Measurements from ENCODE around the gene LSP1.

Gene LSP1

DNA sequence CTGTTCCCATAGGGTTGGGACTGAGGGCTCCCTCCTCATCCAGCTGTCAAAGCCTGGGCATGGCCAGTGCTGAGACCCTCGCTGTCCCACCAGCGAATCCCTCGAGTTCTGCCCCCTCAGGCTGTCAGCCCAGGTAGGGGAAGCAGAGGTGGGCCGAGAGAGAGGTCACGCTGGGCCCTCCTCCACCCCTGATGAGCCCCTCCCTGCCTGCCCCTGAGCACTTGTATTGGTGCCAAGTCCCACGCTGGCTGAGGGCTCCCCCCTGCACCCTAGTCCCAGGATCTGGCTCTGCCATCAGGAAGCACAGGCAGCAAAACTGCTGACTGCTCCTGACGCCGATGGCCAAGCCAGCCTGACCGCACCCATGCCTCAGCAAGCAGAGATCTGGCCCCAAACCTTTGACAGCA, 35.5 kb downstream of the LSP1 start:
- H3K27ac ChIP-seq (replicated peaks), result no peak overlapping the region
- H3K27me3 ChIP-seq (ENCODE audit: insufficient read depth, poor library complexity, severe bottlenecking), result no peaks in the 10 kb centered on the region
- no peak for DNase-seq (ENCODE audit: low read depth in 1 of 2, low spot score in 1 of 2)
- H3K4me3 ChIP-seq (replicated peaks; ENCODE audit: insufficient read depth, low read length), result no peak overlapping the region
- TF ChIP-seq GABPA (IDR thresholded peaks at IDR 0.05; ENCODE audit: low read depth) (no peak), SPI1 (IDR thresholded peaks at IDR 0.05; ENCODE audit: borderline replicate concordance, low read depth) (no peak), POLR2AphosphoS5 (IDR thresholded peaks at IDR 0.05; ENCODE audit: low read depth) (no peak)
- TF ChIP-seq, protein P1, sequence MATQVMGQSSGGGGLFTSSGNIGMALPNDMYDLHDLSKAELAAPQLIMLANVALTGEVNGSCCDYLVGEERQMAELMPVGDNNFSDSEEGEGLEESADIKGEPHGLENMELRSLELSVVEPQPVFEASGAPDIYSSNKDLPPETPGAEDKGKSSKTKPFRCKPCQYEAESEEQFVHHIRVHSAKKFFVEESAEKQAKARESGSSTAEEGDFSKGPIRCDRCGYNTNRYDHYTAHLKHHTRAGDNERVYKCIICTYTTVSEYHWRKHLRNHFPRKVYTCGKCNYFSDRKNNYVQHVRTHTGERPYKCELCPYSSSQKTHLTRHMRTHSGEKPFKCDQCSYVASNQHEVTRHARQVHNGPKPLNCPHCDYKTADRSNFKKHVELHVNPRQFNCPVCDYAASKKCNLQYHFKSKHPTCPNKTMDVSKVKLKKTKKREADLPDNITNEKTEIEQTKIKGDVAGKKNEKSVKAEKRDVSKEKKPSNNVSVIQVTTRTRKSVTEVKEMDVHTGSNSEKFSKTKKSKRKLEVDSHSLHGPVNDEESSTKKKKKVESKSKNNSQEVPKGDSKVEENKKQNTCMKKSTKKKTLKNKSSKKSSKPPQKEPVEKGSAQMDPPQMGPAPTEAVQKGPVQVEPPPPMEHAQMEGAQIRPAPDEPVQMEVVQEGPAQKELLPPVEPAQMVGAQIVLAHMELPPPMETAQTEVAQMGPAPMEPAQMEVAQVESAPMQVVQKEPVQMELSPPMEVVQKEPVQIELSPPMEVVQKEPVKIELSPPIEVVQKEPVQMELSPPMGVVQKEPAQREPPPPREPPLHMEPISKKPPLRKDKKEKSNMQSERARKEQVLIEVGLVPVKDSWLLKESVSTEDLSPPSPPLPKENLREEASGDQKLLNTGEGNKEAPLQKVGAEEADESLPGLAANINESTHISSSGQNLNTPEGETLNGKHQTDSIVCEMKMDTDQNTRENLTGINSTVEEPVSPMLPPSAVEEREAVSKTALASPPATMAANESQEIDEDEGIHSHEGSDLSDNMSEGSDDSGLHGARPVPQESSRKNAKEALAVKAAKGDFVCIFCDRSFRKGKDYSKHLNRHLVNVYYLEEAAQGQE (IDR thresholded peaks at IDR 0.05; ENCODE audit: insufficient replicate concordance, low read depth), result no peak
- TF ChIP-seq, protein P2, sequence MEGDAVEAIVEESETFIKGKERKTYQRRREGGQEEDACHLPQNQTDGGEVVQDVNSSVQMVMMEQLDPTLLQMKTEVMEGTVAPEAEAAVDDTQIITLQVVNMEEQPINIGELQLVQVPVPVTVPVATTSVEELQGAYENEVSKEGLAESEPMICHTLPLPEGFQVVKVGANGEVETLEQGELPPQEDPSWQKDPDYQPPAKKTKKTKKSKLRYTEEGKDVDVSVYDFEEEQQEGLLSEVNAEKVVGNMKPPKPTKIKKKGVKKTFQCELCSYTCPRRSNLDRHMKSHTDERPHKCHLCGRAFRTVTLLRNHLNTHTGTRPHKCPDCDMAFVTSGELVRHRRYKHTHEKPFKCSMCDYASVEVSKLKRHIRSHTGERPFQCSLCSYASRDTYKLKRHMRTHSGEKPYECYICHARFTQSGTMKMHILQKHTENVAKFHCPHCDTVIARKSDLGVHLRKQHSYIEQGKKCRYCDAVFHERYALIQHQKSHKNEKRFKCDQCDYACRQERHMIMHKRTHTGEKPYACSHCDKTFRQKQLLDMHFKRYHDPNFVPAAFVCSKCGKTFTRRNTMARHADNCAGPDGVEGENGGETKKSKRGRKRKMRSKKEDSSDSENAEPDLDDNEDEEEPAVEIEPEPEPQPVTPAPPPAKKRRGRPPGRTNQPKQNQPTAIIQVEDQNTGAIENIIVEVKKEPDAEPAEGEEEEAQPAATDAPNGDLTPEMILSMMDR (IDR thresholded peaks at IDR 0.05; ENCODE audit: insufficient read depth, low read length), result no peak

DNA sequence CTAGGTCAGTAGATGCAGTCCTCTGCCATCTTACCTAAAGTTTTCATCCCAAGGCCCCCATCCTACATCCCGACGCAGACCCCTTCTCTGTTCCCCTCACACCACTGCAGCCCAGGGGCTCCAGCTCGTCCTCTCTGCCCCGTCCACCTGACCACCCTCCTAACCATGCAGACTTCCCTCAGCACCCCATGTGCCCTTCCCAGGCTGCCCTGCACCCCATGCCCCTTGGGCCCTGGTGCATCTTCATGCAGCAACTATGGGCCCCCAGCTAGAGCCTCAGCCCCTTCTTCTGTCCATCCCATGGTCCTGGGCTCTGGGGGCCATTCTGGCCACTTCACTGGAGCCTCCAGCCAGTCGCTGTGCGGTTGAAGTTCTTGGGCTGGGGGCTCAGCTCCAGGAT, 35.9 kb downstream of the LSP1 start:
- H3K4me3 ChIP-seq (replicated peaks; ENCODE audit: insufficient read depth, low read length), result no peak overlapping the region
- no peak for DNase-seq (ENCODE audit: low read depth in 1 of 2, low spot score in 1 of 2)
- no peaks in the 10 kb centered on the region for H3K27me3 ChIP-seq (ENCODE audit: insufficient read depth, poor library complexity, severe bottlenecking)
- no peak overlapping the region for H3K27ac ChIP-seq (replicated peaks)
- TF ChIP-seq GABPA (IDR thresholded peaks at IDR 0.05; ENCODE audit: low read depth), result no peak
- no peak for TF ChIP-seq POLR2AphosphoS5 (IDR thresholded peaks at IDR 0.05; ENCODE audit: low read depth)
- TF ChIP-seq, protein P2 (IDR thresholded peaks at IDR 0.05; ENCODE audit: insufficient read depth, low read length), result no peak
- TF ChIP-seq, protein P1 (IDR thresholded peaks at IDR 0.05; ENCODE audit: insufficient replicate concordance, low read depth), result no peak
- TF ChIP-seq SPI1 (IDR thresholded peaks at IDR 0.05; ENCODE audit: borderline replicate concordance, low read depth), result no peak

DNA sequence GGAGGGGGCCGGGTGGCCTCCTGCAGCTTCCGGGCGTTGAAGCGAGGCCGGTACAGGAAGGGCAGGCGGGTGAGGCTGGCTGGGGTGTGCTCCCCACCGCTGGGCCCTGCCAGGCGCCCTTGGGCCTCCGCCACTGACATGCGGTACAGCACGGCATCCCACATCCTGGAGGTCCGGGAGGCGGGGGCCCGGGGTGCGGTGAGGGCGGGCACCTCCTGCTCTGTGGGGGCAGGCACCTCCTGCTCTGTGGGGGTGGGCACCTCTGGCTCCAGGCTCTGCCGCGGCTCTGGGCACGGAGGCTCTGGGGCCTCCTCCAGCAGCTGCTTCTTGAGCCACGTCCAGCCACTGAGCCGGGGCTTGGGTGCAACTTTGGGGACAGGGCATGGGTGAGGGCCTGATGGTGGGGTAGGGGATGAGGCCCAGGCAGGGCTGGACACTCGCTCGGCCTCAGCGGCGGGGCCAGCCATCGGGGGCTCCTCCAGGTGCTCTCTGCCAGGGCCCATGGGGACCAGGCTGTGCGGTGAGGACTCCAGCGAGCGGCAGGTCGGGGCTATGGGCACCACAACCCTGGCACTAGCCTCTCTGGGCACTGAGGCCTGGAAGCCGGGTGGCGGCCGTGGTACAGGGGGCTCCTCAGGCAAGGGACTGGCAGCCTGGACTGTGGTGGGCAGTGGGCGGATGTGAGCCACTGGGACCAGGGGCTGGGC, 36.5 kb downstream of the LSP1 start:
- no peaks in the 10 kb centered on the region for H3K27me3 ChIP-seq (ENCODE audit: insufficient read depth, poor library complexity, severe bottlenecking)
- peak in 1 of 2 experiments; percentile 14 for DNase-seq (ENCODE audit: low read depth in 1 of 2, low spot score in 1 of 2)
- H3K27ac ChIP-seq (replicated peaks), result no peak overlapping the region
- no peak overlapping the region for H3K4me3 ChIP-seq (replicated peaks; ENCODE audit: insufficient read depth, low read length)
- no peak for TF ChIP-seq POLR2AphosphoS5 (IDR thresholded peaks at IDR 0.05; ENCODE audit: low read depth)
- TF ChIP-seq, protein P1 (IDR thresholded peaks at IDR 0.05; ENCODE audit: insufficient replicate concordance, low read depth), result no peak
- TF ChIP-seq GABPA (IDR thresholded peaks at IDR 0.05; ENCODE audit: low read depth), result no peak
- TF ChIP-seq, protein P2 (IDR thresholded peaks at IDR 0.05; ENCODE audit: insufficient read depth, low read length), result no peak
- TF ChIP-seq SPI1 (IDR thresholded peaks at IDR 0.05; ENCODE audit: borderline replicate concordance, low read depth), result no peak
